Progenitor cell of endocrine pancreas (in vitro differentiated cells): Measurements from ENCODE around the gene PDSS2. TPM values are rescaled to one million over a fixed set of nuclear protein-coding genes. Genes with fewer than 3 reads are reported as not detected.
"Not testable (repeated sequence)": the region's sequence is repeated elsewhere in the genome, so short reads cannot be mapped to it uniquely, and the experiment has no call there.

Source experiments
- DNase-seq: peaks from one replicate; pipeline ENCODE4 v3.0.0; 2021; ENCODE audit warnings: low spot score; ENCODE audit not compliant: unreplicated experiment
- H3K27ac Mint-ChIP-seq: 2 replicates; pipeline ENCODE4 v1.8.0; 2021; ENCODE audit warnings: mild to moderate bottlenecking, moderate library complexity, mixed read lengths
- H3K27me3 Mint-ChIP-seq: 2 replicates; pipeline ENCODE4 v1.8.0; 2021; ENCODE audit warnings: mixed read lengths
- H3K36me3 Mint-ChIP-seq: 2 replicates; pipeline ENCODE4 v1.8.0; 2022; ENCODE audit warnings: mixed read lengths; ENCODE audit not compliant: insufficient read depth
- H3K4me1 Mint-ChIP-seq: 2 replicates; pipeline ENCODE4 v1.8.0; 2021; ENCODE audit warnings: low read depth, mixed read lengths
- H3K4me3 Mint-ChIP-seq: 2 replicates; pipeline ENCODE4 v1.8.0; 2021; ENCODE audit warnings: low read depth, mild to moderate bottlenecking, moderate library complexity, mixed read lengths
- H3K9me3 Mint-ChIP-seq: 2 replicates; pipeline ENCODE4 v1.8.0; 2021; ENCODE audit warnings: low read depth, mixed read lengths
- total RNA-seq: library from RNA; stranded (reverse); gene quantifications from 2 replicates; pipeline ENCODE4 v1.2.1, GENCODE V29; 2021
- TF ChIP-seq, protein P1 (sequence below): fragments of 200-600 bp; sonication (generic); IDR thresholded peaks from one replicate; pipeline ENCODE4 v1.5.0; 2021; ENCODE audit warnings: antibody characterized with exemption, mild to moderate bottlenecking; ENCODE audit not compliant: unreplicated experiment

The PDSS2 gene
- total RNA-seq, 1 donor from 2014 or later: 12.8 TPM

DNA sequence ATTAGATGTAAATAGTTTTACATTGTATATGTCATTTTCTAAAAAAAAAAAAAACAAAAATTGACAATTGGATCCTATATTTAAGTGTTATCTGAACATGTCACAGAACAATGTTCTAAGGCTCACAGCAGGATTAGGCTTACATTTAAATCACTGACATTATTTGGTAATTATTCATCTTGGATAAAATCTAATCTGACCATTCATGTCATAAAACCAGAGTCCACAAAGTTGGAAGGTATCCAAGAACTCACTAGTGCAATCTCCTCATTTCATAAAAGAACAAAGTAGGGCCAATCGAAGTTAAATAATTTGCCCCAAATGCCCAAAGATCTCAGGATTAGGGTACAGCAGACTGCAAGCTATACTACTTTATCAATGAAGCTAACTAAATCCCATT is 73.0 kb downstream of the PDSS2 start:
- TF ChIP-seq, protein P1, sequence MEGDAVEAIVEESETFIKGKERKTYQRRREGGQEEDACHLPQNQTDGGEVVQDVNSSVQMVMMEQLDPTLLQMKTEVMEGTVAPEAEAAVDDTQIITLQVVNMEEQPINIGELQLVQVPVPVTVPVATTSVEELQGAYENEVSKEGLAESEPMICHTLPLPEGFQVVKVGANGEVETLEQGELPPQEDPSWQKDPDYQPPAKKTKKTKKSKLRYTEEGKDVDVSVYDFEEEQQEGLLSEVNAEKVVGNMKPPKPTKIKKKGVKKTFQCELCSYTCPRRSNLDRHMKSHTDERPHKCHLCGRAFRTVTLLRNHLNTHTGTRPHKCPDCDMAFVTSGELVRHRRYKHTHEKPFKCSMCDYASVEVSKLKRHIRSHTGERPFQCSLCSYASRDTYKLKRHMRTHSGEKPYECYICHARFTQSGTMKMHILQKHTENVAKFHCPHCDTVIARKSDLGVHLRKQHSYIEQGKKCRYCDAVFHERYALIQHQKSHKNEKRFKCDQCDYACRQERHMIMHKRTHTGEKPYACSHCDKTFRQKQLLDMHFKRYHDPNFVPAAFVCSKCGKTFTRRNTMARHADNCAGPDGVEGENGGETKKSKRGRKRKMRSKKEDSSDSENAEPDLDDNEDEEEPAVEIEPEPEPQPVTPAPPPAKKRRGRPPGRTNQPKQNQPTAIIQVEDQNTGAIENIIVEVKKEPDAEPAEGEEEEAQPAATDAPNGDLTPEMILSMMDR: no peak
- no peaks in the 10 kb centered on the region for H3K27me3 Mint-ChIP-seq
- H3K27ac Mint-ChIP-seq: no peak overlapping the region
- H3K4me1 Mint-ChIP-seq: peaks cover 4% of the 10 kb centered on the region
- no peak for DNase-seq
- no peaks in the 10 kb centered on the region for H3K9me3 Mint-ChIP-seq
- H3K36me3 Mint-ChIP-seq: peaks cover 3% of the 10 kb centered on the region
- no peak overlapping the region for H3K4me3 Mint-ChIP-seq

- Mint-ChIP-seq H3K27me3 (no peaks in the 10 kb centered on the region), H3K27ac (no peak overlapping the region), H3K4me3 (no peak overlapping the region), H3K4me1 (peaks cover 7% of the 10 kb centered on the region), H3K9me3 (peaks cover 11% of the 10 kb centered on the region), H3K36me3 (peaks cover 8% of the 10 kb centered on the region)
- TF ChIP-seq, protein P1: no peak
- no peak for DNase-seq
Observed at GRCh38 chr6:107383705-107384104, 75.7 kb downstream of the PDSS2 start.

DNA sequence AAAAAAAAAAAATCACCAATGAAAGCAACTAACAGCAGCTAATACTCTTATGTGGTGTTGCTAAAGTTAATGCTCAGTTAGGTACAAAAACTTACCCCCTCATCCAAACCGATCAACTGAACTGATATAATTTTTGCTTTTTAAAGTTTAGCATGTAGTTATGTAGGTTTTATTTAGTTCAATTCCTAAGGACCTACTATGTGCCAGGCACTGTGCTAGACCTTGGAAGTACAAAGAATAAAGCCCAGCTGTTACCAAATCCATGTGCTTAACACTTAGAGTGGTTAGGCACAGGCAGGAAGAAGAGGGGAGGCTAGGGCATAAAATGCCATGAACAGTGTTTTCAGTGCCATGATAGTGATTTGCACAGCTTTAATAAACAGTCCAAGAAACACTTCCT is 85.1 kb downstream of the PDSS2 start:
- H3K4me1 Mint-ChIP-seq: no peaks in the 10 kb centered on the region
- TF ChIP-seq, protein P1: no peak
- H3K36me3 Mint-ChIP-seq: peaks cover 17% of the 10 kb centered on the region

GRCh38 chr6:107369493-107369892 is 89.9 kb downstream of the PDSS2 start:
- no peaks in the 10 kb centered on the region for H3K27me3 Mint-ChIP-seq
- TF ChIP-seq, protein P1: no peak
- peaks cover 1% of the 10 kb centered on the region for H3K36me3 Mint-ChIP-seq
- H3K4me1 Mint-ChIP-seq: peaks cover 7% of the 10 kb centered on the region
- DNase-seq: no peak
- H3K9me3 Mint-ChIP-seq: peaks cover 3% of the 10 kb centered on the region
- no peak overlapping the region for H3K4me3 Mint-ChIP-seq
- H3K27ac Mint-ChIP-seq: no peak overlapping the region

More for the DNA sequence above, 85.1 kb downstream of the PDSS2 start:
- H3K9me3 Mint-ChIP-seq: peaks cover 4% of the 10 kb centered on the region
- no peak overlapping the region for H3K27ac Mint-ChIP-seq
- no peaks in the 10 kb centered on the region for H3K27me3 Mint-ChIP-seq
- DNase-seq: no peak
- no peak overlapping the region for H3K4me3 Mint-ChIP-seq

- Mint-ChIP-seq H3K27me3 (no peaks in the 10 kb centered on the region), H3K4me3 (no peak overlapping the region), H3K27ac (no peak overlapping the region), H3K4me1 (peaks cover 7% of the 10 kb centered on the region), H3K36me3 (peaks cover 7% of the 10 kb centered on the region), H3K9me3 (peaks cover 6% of the 10 kb centered on the region)
- no peak for DNase-seq
- TF ChIP-seq, protein P1: no peak
Observed at GRCh38 chr6:107368471-107368870, 90.9 kb downstream of the PDSS2 start.

DNA sequence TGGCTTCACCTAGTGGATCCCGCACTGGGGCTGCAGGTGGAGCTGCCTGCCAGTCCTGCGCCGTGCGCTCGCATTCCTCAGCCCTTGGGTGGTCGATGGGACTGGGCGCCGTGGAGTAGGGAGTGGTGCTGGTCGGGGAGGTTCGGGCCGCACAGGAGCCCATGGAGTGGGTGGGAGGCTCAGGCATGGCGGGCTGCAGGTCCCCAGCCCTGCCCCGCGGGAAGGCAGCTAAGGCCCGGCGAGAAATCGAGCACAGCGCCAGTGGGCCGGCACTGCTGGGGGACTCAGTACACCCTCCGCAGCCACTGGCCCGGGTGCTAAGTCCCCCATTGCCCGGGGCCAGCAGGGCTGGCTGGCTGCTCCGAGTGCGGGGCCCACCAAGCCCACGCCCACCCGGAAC is 95.2 kb downstream of the PDSS2 start:
- H3K9me3 Mint-ChIP-seq: peaks cover 14% of the 10 kb centered on the region
- H3K4me3 Mint-ChIP-seq, DNase-seq, H3K27me3 Mint-ChIP-seq, H3K27ac Mint-ChIP-seq: not testable (repeated sequence)
- H3K36me3 Mint-ChIP-seq: peaks cover 18% of the 10 kb centered on the region
- peaks cover 18% of the 10 kb centered on the region for H3K4me1 Mint-ChIP-seq
